Activated T-helper 1 cell treated with anti-CD3 and anti-CD28 coated beads, Interleukin-2, amount 50 U/mL, for 16 hours (primary cell): ENCODE data around the gene SLC25A47.
"Not testable (repeated sequence)": the region's sequence is repeated elsewhere in the genome, so short reads cannot be mapped to it uniquely, and the experiment has no call there.

Experiments
- DNase-seq, 2 donors: peaks; one replicate each; pipeline ENCODE4 v3.0.0-alpha.2; 2020; ENCODE audit warnings: low read depth in 1 of 2, low spot score in 1 of 2

The SLC25A47 gene

DNA sequence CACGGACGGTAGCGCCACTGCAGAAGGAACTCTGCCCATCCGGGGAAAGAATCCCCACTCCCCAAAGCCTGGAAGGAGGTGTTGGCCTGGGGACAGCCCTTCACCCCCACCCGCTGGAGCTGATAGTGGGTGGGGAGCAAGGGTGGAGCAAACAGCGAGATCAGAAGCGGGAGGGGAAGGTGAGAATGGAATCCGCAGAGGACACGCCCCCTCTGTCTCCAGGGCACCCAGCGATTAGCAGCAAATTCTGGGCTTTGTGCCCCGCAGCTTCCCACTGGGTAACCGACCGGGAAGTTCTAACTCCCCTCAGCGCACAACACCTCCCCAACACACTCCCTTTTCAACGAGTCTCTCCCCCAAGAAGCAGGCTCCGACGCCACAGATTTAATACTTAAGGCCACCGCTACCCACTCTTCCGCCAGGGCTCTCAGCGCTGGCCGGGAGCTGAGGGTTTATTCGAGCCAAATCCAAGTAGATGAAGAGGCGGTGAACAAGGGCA lies 18.3 kb upstream of the SLC25A47 start:
- DNase-seq, result no peak

DNA sequence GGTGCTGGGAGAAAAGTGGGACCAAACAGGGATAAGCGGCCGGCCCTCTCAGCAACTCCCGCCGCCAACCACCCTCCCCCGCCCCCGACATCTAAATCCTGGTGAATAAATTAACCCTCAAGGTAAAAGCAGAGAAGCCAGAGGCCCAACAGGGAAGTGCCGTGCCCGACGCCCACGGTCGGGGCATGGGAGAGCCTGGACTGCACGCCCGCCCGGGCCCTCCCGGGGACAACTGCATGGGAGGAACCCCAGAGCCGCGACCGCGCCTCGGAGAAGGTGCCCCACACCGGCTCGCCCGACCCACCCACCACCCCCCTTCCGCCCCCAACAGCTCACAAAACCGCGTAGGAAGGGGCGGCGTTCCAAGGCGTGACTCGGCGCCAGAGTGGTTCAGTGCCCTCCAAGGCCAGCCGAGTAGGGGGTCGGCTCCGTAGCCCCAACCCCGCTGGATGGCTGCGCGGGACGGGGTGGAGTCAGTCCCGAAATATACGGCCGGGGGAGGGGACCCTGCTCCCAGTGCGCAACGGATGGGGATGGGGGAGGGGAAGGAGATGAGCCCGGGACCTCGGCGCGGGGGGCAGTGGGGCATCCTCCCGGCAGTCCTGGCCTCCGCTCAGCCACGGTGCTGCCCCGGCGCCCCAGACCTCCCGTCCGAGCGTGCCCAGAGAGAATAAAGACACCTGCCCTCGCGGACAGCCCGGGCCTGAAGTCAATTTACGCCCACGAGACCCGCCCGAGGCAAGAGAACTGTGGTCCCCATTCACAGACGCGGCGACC lies 17.6 kb upstream of the SLC25A47 start:
- DNase-seq, result peak in 1 of 2 donors; percentile 55

DNA sequence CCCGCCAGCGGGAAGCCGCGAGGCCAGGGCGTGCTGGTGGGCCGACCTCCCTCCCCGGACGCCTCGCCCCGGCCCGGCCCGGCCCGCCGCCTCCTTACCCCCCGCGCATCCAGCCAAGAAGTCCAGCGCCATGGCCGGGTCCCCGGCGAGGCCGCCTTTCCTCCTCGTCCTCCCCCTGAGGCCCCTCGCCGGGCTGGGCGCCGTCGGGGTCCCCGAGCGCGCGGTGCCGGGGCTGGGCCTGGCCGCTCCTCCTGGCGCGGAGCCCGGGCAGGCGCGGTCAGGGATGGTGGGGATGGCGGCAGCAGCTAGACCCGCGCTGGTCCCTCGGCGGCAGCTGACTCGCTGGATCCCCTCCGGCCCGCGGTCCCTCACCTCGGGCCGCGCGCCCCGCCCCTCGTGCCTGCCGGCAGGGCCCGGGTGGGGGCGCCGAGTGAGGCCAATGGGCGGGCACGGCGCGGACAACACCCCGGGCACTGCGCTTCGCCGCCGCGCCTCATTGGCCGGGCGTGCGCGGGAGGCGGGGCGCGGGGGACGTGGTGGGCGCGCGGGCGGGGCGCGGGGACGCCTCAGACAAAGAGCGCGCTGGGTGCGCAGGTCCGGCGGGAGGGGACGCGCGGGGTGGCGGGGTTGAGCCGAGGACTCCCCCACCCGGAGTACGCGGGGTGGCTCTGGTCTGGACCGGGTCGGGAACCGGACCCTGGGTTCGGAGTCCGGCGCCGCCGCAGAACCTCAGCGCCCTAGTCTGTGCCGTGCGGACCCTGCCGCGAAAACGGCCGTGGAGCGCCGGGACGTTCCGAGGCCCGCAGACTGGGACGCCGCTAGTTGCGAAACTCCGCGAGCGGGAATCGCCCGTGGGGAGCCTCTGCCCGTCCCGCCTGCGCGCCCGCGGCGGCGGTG lies 16.8 kb upstream of the SLC25A47 start, which contains the start of gene SLC25A29:
SLC25A29 (minus strand) TSS at position 344 of the 897 bp plus-strand sequence; CDS start at position 132, 212 bp downstream.
- DNase-seq, result peak; percentile 28 to 68

DNA sequence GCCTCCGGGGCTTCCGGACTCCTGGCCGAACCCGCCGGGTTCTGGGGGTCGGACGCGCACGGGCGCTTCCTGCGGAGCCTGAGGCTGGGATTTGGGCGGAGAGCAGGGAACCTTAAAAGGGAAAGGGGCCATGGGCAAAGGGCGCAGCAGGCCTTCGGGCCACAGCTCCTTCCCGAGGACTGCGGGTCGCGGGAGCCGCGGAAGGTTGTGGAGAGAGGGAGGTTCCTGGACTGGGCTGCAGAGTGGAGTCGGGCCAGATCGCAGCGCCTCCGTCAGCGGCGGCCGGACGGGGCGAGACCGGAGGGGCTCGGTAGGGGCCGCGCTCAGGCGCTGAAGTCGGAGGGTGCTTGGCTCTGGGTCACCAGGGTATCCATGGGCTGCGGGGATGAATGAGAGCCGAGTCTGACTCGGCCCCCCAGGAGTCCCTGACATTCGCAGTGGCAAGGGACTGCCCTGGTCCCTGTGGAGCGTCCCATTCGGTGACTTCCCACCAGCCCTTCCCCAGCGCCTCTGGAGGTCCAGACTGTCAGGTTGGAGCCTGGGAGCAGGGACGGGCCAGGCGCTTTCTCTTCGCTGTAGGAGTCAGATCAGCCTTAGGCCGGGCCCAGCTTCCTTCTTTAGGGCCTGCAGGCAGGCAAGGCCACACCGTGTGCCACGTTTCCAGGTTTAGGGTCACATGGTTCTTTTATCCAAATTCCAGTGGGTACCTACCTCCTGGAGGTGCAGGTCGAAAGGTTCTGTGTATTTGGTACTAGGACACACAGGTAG lies 16.0 kb upstream of the SLC25A47 start:
- no peak for DNase-seq

DNA sequence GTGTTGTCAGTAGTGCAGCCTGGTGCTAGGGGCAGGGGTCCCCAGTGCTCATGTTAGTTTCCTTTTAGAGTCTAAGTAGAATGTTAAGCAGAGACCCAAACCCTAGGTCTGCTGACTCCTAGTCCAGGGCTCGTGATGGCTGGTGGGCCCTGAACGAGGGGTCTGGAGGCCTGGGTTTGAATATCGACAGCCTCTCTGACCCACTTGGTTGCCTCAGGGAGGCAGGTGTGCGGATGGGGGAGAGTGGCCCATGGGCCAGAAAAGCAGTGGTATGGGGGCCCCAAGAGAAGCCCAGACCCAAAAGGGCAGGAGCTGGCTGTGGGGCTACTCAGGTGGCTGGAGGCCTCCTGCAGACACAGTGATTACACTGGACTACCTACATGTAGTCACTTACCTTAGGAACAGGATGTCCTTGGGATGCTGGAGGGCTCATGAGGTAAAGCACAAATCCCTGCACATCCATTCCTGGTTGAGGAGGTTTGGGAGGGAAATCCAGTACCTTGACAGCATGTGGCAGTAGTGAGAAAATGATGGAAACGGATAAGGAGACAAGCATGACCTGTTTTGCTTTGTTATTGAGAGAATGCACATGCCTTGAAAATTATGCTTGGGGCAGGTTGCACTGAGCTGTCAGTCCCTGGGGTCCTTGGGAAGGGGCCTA lies 15.2 kb upstream of the SLC25A47 start:
- no peak for DNase-seq

DNA sequence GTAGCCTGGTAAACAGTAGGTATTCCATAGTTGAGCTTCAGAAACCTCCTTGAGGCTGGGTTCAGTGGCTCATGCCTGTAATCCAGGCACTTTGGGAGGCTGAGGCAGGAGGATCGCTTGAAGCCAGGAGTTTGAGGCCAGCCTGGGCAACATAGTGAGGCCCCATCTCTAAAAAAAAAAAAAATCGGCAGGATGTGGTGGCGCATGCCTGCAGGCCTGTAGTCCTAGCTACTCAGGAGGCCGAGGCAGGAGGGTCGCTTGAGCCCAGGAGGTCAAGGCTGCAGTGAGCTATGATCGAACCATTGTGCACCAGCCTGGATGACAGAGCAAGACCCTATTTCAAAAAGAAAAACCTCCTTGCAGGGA lies 14.7 kb upstream of the SLC25A47 start:
- DNase-seq, result not testable (repeated sequence)

DNA sequence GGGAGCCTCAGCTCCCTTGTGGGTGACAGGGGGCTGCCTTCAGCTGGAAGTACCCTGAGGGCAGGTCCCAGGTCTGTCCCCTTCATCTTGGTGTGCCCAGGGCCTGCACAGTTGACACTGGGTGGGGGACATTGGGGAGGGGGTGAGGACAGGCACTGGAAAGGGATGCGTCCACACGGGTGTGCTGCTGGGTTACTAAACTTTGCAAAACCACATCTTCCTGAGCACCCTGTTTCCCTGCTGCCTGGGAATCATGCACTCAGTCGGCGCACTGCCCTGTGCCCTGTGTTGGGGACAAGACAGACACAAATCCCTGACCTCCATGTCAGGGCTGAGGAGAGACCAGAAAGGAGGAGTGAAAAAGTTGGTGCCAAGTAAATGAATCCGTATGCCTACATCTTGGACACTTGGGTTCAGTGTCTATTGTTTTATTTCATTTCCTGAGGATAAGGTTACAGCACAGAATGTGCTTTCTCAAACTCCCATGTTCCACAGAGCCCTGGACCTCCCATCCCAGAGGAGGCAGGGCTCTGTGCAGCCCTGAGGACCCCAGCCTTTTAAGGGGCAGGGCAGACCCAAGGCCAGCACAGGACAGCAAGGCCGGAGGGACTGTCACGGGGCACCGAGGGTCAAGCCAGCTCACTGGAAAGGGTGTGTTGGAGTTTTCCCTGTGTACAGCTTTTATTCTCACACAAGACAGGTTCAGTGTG lies 14.0 kb upstream of the SLC25A47 start:
- DNase-seq, result no peak

DNA sequence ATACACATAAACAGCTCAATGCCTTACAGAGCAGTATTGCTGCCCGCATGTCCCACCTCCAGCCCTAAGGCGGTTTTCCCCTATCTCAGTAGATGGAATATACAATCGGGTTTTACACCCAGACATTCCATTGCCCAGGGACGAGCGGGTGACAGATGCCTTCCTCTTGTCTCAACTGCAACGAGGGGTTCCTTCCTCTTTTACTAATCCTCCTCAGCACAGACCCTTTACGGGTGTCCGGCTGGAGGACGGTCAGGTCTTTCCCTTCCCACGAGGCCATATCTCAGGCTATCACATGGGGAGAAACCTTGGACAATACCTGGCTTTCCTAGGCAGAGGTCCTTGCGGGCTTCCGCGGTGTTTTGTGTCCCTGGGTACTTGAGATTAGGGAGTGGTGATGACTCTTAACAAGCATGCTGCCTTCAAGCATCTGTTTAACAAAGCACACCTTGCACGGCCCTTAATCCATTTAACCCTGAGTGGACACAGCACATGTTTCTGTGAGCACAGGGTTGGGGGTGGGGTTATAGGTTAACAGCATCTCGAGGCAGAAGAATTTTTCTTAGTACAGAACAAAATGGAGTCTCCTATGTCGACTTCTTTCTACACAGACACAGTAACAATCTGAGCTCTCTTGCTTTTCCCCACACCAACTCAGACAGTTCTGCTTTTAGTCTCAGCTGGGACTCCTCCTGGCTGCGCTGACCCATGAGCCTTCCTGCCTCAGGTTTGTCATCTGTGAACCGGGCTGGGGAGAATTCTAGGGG lies 10.8 kb upstream of the SLC25A47 start:
- DNase-seq, result not testable (repeated sequence)

DNA sequence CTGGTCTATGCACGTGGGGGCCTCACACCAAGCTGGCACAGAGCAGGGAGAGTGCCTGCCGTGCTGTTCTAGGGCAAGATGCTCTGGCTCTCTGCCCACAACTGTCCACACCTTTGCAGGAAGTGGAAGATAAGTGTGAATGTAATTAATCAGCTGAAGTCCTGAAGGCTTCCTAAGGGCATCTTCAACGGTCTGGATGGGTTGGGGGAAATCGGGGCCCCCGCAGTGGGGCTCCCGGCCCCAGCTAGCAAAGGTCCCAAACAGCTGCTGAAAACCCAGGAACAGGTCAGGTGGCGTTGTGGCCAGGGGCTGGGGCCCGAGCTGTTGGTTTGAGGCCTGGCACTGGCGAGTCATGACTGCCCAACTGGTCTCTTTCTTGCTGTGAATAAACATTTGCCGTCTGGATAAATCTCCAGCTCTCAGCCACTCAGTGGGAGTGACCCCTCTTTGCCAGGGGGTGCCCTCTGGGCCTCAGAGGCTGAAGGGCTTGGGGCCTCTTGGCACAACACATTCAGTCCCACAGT lies 10.2 kb upstream of the SLC25A47 start:
- no peak for DNase-seq

DNA sequence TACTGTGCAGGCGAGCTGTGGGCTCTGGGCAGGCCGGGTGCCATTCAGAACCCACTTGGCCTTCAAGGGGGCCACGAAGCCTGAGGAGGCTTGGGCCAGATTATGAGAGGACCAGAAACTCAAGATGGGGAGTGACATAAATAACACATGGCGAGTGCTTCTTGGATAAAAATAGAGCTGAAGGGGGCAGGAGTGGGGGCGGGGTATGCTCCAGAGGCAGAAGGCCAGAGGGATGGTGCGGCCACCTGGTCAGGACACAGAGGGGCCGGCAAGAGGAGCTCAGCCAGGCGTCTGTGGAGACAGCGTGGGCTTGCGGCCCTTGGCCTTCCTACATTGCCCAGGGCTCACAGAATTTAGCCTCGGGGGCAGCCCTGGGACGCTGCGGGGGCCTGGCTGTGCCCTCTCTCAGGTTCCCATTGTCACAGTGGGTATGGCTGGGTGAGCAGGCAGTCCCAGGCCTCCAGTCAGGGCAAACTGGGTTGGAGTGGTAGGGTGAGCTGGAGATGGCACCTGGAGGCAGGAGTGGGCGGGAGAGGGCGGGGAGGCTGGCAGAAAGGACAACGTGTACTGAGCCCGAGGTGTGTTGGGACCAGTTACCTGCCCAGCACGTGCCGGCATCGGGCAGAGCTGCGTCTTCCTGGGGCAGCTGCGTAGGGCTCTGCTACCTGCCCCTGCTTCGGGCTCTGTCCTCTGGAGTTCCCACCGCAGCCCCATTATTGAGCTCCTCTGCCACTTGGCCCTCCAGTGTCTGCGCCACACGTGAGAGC lies 9.5 kb upstream of the SLC25A47 start:
- no peak for DNase-seq

DNA sequence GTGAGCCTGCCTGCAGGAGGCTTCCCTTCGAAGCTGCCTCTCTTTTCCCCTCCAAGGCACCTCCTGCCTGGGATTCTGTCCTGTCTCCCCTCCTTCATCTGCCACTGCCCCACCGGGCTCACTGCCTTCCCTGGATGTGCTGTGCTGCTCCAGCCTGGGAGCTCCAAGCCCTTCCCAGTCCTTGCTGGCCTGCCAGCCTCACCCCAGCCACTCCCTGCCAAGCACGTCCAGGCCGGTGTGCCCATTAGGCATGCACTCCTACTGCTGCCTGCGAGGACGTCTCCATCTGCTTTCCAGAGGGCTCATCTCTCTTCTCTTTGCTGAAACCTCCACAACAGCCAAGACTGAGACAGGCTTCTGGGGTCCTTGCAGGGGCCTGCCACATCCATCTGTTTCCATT lies 8.4 kb upstream of the SLC25A47 start:
- no peak for DNase-seq

DNA sequence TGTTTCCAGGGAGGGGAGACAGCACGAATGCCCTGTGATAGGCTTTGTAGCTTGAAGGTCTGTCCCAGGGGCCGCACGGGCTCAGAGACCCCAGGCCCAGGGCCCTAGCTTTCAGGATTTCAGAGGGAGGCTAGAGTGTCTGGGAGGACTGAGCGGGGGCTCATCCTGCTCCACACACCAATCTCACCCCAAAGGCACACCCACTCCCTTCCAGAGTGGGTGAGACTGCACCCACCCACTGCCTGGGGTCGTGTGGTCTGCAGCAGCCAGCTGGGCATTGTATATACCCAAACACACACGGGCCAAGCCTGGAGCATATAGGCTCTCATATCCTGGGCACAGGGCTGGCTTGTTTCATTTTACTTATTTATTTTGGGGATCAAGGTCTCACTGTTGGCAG lies 5.8 kb upstream of the SLC25A47 start:
- DNase-seq, result no peak

DNA sequence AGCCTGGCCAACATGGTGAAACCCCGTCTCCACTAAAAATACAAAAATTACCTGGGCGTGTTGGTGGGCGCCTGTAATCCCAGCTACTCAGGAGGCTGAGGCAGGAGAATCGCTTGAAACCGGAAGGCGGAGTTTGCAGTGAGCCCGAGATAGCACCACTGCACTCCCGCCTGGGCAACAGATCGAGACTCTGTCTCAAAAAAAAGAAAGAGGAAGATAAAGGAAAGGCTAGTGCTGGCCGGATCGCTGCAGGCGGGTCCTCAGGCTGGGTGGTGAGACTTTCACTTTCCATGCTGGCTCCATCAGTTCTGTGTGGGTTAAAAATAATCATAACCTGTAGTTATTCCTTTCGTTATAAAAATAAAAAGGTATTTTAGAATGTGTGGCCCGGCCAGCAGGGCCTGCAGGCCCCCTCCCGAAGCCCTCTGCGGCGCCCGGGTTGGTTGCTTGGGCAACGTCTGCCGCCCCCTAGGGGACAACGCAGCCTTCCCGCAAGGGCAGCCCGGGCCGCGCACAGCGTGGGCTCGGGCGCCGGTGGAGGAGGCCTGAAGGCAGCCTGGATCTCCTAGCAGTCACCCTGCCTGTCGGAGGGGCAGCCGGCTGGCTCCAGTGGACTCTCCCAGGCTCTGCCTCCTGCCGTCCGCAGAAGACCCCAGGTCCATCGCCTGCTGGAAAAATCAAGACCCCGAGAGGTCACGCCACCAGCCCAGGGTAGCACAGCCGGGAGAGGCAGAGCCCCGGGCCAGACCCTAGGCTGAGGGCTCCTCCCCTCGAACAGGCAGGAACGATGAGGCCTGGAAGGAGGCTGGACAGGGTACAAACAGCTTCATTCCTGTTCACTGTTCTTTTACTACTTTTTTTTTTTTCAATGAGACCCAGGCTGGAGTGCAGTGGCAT lies 5.0 kb upstream of the SLC25A47 start:
- peak; percentile 52 to 57 for DNase-seq

DNA sequence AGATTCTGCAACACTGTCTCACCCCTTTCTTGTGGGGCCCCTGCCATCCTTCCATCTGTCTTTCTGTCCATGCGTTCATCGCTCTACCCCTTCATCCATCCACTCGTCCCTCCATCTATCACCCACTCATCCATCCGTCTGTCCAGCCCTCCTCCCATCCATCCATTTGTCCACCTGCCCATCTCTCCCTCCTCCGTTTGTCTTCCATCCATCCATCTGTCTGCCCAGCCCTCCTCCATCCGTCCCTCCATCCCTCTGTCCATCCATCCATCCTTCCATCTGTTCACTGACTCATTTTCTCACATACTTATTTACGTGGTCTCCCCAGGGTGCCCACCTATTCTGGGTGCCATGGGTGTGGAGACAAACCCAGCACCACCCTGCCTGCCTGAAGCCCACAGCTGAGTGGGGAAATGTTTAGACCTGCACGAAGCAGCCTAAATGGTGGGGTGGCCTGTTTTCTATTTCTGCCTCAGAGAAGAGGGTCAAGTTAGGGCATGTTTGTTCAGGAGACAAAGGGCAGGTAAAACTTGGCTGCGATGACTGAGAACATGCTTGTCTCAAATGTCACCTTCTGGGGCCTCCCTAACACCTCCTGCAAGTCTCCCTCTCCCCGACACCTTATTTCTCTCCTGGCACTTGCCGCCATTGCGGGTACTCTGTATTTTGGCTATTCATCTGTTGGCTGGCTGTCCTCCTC lies 2.8 kb upstream of the SLC25A47 start:
- DNase-seq, result no peak

DNA sequence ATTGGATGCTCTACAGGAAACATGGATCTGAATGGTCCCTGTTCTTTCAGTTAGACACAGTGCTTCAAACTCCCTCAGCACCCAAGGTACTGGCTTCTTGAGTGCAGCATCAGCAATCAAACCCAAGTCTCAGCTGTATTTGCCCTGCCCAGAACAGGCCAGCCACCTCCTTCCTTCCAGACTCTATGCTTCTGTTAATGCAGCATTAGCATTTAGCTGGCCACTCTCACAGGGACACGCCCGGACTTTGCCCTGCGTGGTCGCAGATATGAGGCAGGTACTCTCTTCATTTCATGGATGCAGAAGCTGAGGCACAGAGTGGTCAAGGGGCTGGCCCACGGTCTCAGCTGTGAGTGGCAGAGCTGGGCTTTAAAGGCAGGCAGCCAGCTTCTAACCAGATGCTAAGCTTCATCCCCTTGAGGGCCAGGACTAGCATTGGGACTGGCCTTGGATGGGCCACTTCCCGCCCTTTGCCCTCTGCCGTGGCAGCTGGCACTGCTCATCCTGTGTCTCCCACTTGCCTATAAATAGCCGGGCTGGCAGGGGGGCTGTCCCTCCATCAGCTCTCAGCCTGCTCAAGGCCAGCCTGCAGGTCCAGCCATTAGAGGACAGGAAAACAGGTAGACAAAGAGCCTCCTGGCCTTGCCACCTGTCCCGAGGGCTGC lies 1.5 kb upstream of the SLC25A47 start:
- no peak for DNase-seq
